Measurements from ENCODE around the gene COLEC11. TPM values are rescaled to one million over a fixed set of nuclear protein-coding genes. Genes with fewer than 3 reads are reported as not detected.
A peak's percentile ranks its signal among the peaks of the same experiment; 100 is the strongest.

Gene COLEC11
- total and polyA plus RNA-seq, 2 donors from 2014 or later, result 7.6 to 34.6 TPM

DNA sequence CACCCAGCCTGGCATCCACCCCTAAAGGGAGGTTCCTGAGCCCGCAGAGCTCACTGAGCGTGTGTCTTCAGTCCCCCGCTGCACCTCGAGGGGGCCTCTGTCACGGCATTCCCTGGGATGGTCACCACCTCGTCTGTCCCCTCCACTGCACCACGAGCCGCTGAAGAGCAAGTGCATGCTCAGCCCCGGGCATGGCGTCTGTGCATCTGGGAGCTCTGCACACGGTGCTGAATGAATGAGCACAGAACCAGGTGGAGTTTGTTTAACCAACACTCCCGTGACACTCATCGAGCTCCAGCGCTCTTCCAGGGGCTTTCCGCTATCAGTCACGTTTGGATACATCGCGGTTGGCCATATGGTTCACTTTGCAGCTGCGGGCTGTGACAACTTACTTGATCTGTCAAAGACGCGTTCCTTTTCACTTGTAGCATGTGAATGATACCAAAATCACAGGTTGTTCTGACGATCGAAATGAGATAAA, 72.3 kb downstream of the COLEC11 start:
- Histone ChIP-seq H3K36me3 (ENCODE audit: control insufficient read depth in 2 of 3, insufficient read depth in 3 of 3, low read length in 3 of 3) (no peaks in the 10 kb centered on the region), H3K27ac (ENCODE audit: low read depth in 2 of 2, low read length in 2 of 2) (no peak overlapping the region), H3K9ac (ENCODE audit: low read length in 3 of 3) (no peak overlapping the region), H3K4me3 (ENCODE audit: low read length in 3 of 3) (no peak overlapping the region), H3K4me1 (ENCODE audit: control insufficient read depth in 2 of 3, insufficient read depth in 2 of 3, low read depth in 1 of 3, low read length in 3 of 3) (no peaks in the 10 kb centered on the region), H3K9me3 (ENCODE audit: control insufficient read depth in 2 of 3, insufficient read depth in 1 of 3, low read length in 3 of 3) (no peaks in the 10 kb centered on the region), H3K27me3 (ENCODE audit: control insufficient read depth, insufficient read depth, low read length) (no peaks in the 10 kb centered on the region)
- TF ChIP-seq, protein P1, sequence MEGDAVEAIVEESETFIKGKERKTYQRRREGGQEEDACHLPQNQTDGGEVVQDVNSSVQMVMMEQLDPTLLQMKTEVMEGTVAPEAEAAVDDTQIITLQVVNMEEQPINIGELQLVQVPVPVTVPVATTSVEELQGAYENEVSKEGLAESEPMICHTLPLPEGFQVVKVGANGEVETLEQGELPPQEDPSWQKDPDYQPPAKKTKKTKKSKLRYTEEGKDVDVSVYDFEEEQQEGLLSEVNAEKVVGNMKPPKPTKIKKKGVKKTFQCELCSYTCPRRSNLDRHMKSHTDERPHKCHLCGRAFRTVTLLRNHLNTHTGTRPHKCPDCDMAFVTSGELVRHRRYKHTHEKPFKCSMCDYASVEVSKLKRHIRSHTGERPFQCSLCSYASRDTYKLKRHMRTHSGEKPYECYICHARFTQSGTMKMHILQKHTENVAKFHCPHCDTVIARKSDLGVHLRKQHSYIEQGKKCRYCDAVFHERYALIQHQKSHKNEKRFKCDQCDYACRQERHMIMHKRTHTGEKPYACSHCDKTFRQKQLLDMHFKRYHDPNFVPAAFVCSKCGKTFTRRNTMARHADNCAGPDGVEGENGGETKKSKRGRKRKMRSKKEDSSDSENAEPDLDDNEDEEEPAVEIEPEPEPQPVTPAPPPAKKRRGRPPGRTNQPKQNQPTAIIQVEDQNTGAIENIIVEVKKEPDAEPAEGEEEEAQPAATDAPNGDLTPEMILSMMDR (IDR thresholded peaks at IDR 0.05; ENCODE audit: borderline replicate concordance, extremely low read depth, insufficient read depth), result no peak
- FAIRE-seq (no peak), DNase-seq (peak in 2 of 5 donors; percentile 60 to 62)
- intact Hi-C loops (cut with DNase I), result no loop called here

DNA sequence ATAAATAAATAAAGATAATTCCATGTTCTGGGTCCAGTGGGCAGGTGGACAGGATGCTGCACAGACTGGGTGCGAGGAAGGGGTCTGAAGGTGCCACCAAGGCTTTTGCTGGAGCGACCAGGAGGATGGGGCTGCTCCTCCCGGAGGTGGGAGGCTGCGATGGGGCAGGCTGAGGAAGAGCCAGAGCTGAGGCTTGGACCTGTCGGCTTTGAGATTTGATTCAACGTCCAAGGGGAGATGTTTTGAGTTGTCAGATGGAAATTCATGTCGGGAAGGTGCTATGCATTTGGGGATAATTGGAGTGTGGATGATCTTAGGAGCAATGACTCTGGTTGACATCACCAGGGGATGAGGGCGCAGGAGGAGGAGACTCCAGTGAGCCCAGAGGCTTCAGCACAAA, 74.7 kb downstream of the COLEC11 start:
- no peak for FAIRE-seq

DNA sequence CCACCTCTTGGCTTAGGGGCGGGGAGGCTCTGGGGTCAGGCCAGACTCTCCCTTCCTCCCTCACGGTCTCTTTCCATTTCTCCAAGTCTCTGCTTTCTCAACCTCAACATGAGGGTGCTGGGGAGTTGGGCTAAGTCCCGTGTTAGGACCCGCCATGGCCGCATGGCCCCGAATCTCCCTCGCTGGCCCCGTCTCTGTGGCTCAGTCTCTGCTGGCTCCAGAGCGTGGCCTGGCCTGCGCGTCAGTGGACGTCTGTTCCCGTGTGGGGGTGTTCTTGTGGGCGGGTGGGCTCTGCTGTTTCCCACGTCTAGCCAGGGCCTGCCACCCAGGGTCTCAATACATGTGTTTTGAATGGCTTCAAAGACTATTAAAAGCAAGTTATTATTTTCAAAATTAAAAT, 75.5 kb downstream of the COLEC11 start:
- Histone ChIP-seq H3K27ac (ENCODE audit: low read depth in 2 of 2, low read length in 2 of 2) (no peak overlapping the region), H3K27me3 (ENCODE audit: control insufficient read depth, insufficient read depth, low read length) (no peaks in the 10 kb centered on the region), H3K4me1 (ENCODE audit: control insufficient read depth in 2 of 3, insufficient read depth in 2 of 3, low read depth in 1 of 3, low read length in 3 of 3) (no peaks in the 10 kb centered on the region), H3K9me3 (ENCODE audit: control insufficient read depth in 2 of 3, insufficient read depth in 1 of 3, low read length in 3 of 3) (no peaks in the 10 kb centered on the region), H3K36me3 (ENCODE audit: control insufficient read depth in 2 of 3, insufficient read depth in 3 of 3, low read length in 3 of 3) (no peaks in the 10 kb centered on the region), H3K9ac (ENCODE audit: low read length in 3 of 3) (no peak overlapping the region), H3K4me3 (ENCODE audit: low read length in 3 of 3) (no peak overlapping the region)
- TF ChIP-seq, protein P1 (IDR thresholded peaks at IDR 0.05; ENCODE audit: borderline replicate concordance, extremely low read depth, insufficient read depth), result no peak
- no peak for DNase-seq
- no peak for FAIRE-seq
- intact Hi-C loops (cut with DNase I), result no loop called here

More for the DNA sequence above, 74.7 kb downstream of the COLEC11 start:
- no peaks in the 10 kb centered on the region for H3K9me3 ChIP-seq (ENCODE audit: control insufficient read depth in 2 of 3, insufficient read depth in 1 of 3, low read length in 3 of 3)
- DNase-seq, result no peak
- TF ChIP-seq, protein P1 (IDR thresholded peaks at IDR 0.05; ENCODE audit: borderline replicate concordance, extremely low read depth, insufficient read depth), result no peak
- H3K27me3 ChIP-seq (ENCODE audit: control insufficient read depth, insufficient read depth, low read length), result no peaks in the 10 kb centered on the region
- H3K4me3 ChIP-seq (ENCODE audit: low read length in 3 of 3), result no peak overlapping the region
- H3K4me1 ChIP-seq (ENCODE audit: control insufficient read depth in 2 of 3, insufficient read depth in 2 of 3, low read depth in 1 of 3, low read length in 3 of 3), result no peaks in the 10 kb centered on the region
- no peak overlapping the region for H3K27ac ChIP-seq (ENCODE audit: low read depth in 2 of 2, low read length in 2 of 2)
- H3K36me3 ChIP-seq (ENCODE audit: control insufficient read depth in 2 of 3, insufficient read depth in 3 of 3, low read length in 3 of 3), result no peaks in the 10 kb centered on the region
- intact Hi-C loops (cut with DNase I), result no loop called here
- no peak overlapping the region for H3K9ac ChIP-seq (ENCODE audit: low read length in 3 of 3)

DNA sequence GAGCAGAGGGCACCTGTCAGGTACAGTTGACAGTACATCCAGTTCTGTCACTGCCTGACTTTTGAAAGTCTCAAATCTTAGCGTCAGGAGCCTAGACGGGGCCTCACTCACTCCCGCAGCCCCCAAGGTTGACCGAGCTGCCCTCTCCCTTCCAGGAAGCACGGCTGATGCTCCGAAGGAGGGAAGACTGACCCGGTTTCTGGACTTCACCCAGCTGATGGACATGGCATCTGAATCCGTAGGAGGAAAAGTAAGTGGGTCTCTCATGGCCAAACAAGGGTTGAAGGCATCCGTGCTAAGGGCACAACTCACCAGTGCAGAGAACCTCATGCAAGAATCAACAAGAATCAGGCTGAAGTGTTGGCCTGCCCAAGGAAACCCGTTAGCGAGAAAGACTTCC, 76.0 kb downstream of the COLEC11 start:
- Histone ChIP-seq H3K4me3 (ENCODE audit: low read length in 3 of 3) (no peak overlapping the region), H3K4me1 (ENCODE audit: control insufficient read depth in 2 of 3, insufficient read depth in 2 of 3, low read depth in 1 of 3, low read length in 3 of 3) (no peaks in the 10 kb centered on the region), H3K9me3 (ENCODE audit: control insufficient read depth in 2 of 3, insufficient read depth in 1 of 3, low read length in 3 of 3) (no peaks in the 10 kb centered on the region), H3K9ac (ENCODE audit: low read length in 3 of 3) (no peak overlapping the region), H3K27ac (ENCODE audit: low read depth in 2 of 2, low read length in 2 of 2) (no peak overlapping the region), H3K36me3 (ENCODE audit: control insufficient read depth in 2 of 3, insufficient read depth in 3 of 3, low read length in 3 of 3) (no peaks in the 10 kb centered on the region), H3K27me3 (ENCODE audit: control insufficient read depth, insufficient read depth, low read length) (no peaks in the 10 kb centered on the region)
- TF ChIP-seq, protein P1 (IDR thresholded peaks at IDR 0.05; ENCODE audit: borderline replicate concordance, extremely low read depth, insufficient read depth), result no peak
- DNase-seq (no peak), FAIRE-seq (no peak)
- intact Hi-C loops (cut with DNase I), result no loop called here

All from kidney (tissue), 14 donors.